ENCODE results near the gene PACC1. TPM values are rescaled to one million over a fixed set of nuclear protein-coding genes. Genes with fewer than 3 reads are reported as not detected.

PACC1 gene
- total and polyA plus RNA-seq, 2 donors (not counting 3 experiments of a cell fraction or from before 2014, with no cell fraction given): 21.0 to 22.3 TPM

- intact Hi-C loops (cut with micrococcal nuclease): no loop called here
These were observed 25.7 kb upstream of the PACC1 start for GRCh38 chr1:212440419-212440818.

More at GRCh38 chr1:212440419-212440818, 25.7 kb upstream of the PACC1 start:
- FAIRE-seq: no peak
- H2AFZ ChIP-seq (ENCODE audit: low read depth, low read length): no peak overlapping the region
- no peaks in the 10 kb centered on the region for H4K20me1 ChIP-seq (replicated peaks; ENCODE audit: control insufficient read depth, extremely low read depth, insufficient read depth, low read length)
- BruUV-seq (replicated peaks): no TSS peak
- no peak overlapping the region for H3K27ac ChIP-seq (ENCODE audit: insufficient read depth, low read depth, low read length)
- ChIA-PET POLR2A (interaction anchor here (0.6 kb wide), 1 partner anchor 481 kb away, joined by 4 read pairs; no protein-coding TSS in a partner anchor), CTCF (interaction anchor here (1.2 to 3.3 kb wide), 2 partner anchors 10 to 16 kb away, joined by 3 to 24 read pairs; no protein-coding TSS in a partner anchor)
- H3K4me2 ChIP-seq (ENCODE audit: insufficient read depth, low read length): no peak overlapping the region
- no peaks in the 10 kb centered on the region for H3K27me3 ChIP-seq (ENCODE audit: control insufficient read depth in 2 of 2, insufficient read depth in 2 of 2, low read length in 2 of 2)
- TF ChIP-seq FOS (IDR thresholded peaks at IDR 0.05; ENCODE audit: borderline replicate concordance, insufficient read depth, low read length) (no peak), GATA2 (IDR thresholded peaks at IDR 0.05; ENCODE audit: insufficient read depth, insufficient read length, low read depth, low read length) (no peak), MYC (IDR thresholded peaks at IDR 0.05; ENCODE audit: low read depth, low read length) (no peak), JUN (IDR thresholded peaks at IDR 0.05; ENCODE audit: borderline replicate concordance, insufficient read depth, insufficient read length, low read depth) (no peak), EZH2 (IDR thresholded peaks at IDR 0.05; ENCODE audit: borderline replicate concordance, low read depth, low read length, severe bottlenecking) (no peak), POLR2A (IDR thresholded peaks at IDR 0.05; ENCODE audit: low read depth, low read length) (no peak), POLR2AphosphoS5 (IDR thresholded peaks at IDR 0.05; ENCODE audit: insufficient read depth, low read depth, low read length) (no peak), CTCF (IDR thresholded peaks at IDR 0.05; ENCODE audit: extremely low read depth in 1 of 2, insufficient read depth in 1 of 2, low read depth in 1 of 2, low read length in 2 of 2) (no peak)
- TF ChIP-seq, protein P1, sequence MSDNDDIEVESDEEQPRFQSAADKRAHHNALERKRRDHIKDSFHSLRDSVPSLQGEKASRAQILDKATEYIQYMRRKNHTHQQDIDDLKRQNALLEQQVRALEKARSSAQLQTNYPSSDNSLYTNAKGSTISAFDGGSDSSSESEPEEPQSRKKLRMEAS (IDR thresholded peaks at IDR 0.05; ENCODE audit: insufficient read depth, insufficient read length): no peak
- no peaks in the 10 kb centered on the region for H3K36me3 ChIP-seq (ENCODE audit: control insufficient read depth in 2 of 2, extremely low read depth in 1 of 2, insufficient read depth in 2 of 2, low read length in 2 of 2)
- dilution Hi-C loops (cut with MboI; ENCODE audit: extremely low pct_ligation_motif_present, low sequenced_read_pairs): no loop called here
- DNase-seq (ENCODE audit: low read depth, low spot score): no peak
- H3K4me3 ChIP-seq (replicated peaks in 1 of 3; ENCODE audit: insufficient read depth in 1 of 3, low read depth in 1 of 3, low read length in 3 of 3): no peak overlapping the region
- no peaks in the 10 kb centered on the region for H3K9me3 ChIP-seq (replicated peaks; ENCODE audit: control insufficient read depth, insufficient read depth, low read length)
- no peaks in the 10 kb centered on the region for H3K4me1 ChIP-seq (ENCODE audit: control insufficient read depth, extremely low read depth, insufficient read depth, low read length)
- no peak overlapping the region for H3K9ac ChIP-seq (replicated peaks; ENCODE audit: extremely low read depth, insufficient read depth, low read length)
- H3K79me2 ChIP-seq (ENCODE audit: control insufficient read depth, insufficient read depth, low read length): no peaks in the 10 kb centered on the region
- H3K9me1 ChIP-seq (replicated peaks; ENCODE audit: control insufficient read depth, extremely low read depth, insufficient read depth, low read length): no peaks in the 10 kb centered on the region
